C4-2B (cell line): ENCODE measurements around the gene PYHIN1.
"Not testable (repeated sequence)": the region's sequence is repeated elsewhere in the genome, so short reads cannot be mapped to it uniquely, and the experiment has no call there.

ENCODE experiments used
- H3K27ac ChIP-seq: fragments of 450-650 bp; 2 replicates; pipeline ENCODE4 v1.5.1; 2017
- CTCF ChIP-seq: fragments of 450-650 bp; conservative IDR thresholded peaks from 2 replicates; pipeline ENCODE4 v1.5.1; 2017; ENCODE audit warnings: mild to moderate bottlenecking
- ZFX ChIP-seq: fragments of 450-650 bp; IDR thresholded peaks from 2 replicates; pipeline ENCODE4 v1.6.1; 2017

The PYHIN1 gene

GRCh38 chr1:159005161-159005560 lies 73.8 kb downstream of the PYHIN1 start:
- H3K27ac ChIP-seq, result no peak overlapping the region
- TF ChIP-seq CTCF (no peak), ZFX (no peak)

GRCh38 chr1:159005676-159006075 lies 74.3 kb downstream of the PYHIN1 start:
- no peak overlapping the region for H3K27ac ChIP-seq
- TF ChIP-seq CTCF (no peak), ZFX (no peak)

- H3K27ac ChIP-seq, result not testable (repeated sequence)
Observed at GRCh38 chr1:159006210-159006807, 75.0 kb downstream of the PYHIN1 start.

- TF ChIP-seq CTCF (no peak), ZFX (no peak)
- H3K27ac ChIP-seq, result no peak overlapping the region
Observed at GRCh38 chr1:159007726-159008125, 76.4 kb downstream of the PYHIN1 start.

- TF ChIP-seq ZFX (no peak), CTCF (no peak)
- H3K27ac ChIP-seq, result no peak overlapping the region
Observed at GRCh38 chr1:159008744-159009188, 77.4 kb downstream of the PYHIN1 start.

- H3K27ac ChIP-seq, result no peak overlapping the region
- TF ChIP-seq ZFX, result no peak
- no peak for TF ChIP-seq CTCF
Observed at GRCh38 chr1:159009287-159009686, 77.9 kb downstream of the PYHIN1 start.

- no peak for TF ChIP-seq ZFX
- TF ChIP-seq CTCF, result no peak
- no peak within 1 kb of the TSS for H3K27ac ChIP-seq
Observed at GRCh38 chr1:159009704-159010361, 78.5 kb downstream of the PYHIN1 start, which contains the start of gene IFI16. TSS of gene IFI16 (plus strand) at chr1:159009907. CDS start at chr1:159014681, 4,774 bp downstream.

- no peak overlapping the region for H3K27ac ChIP-seq
- TF ChIP-seq ZFX (no peak), CTCF (no peak)
Observed at GRCh38 chr1:159010391-159010790, 79.0 kb downstream of the PYHIN1 start.

- not testable (repeated sequence) for H3K27ac ChIP-seq
Observed at GRCh38 chr1:159011001-159011400, 79.6 kb downstream of the PYHIN1 start.
